ENCODE data around the gene MAPT.
A peak's percentile ranks its signal among the peaks of the same experiment; 100 is the strongest.
"Not testable (repeated sequence)": the region's sequence is repeated elsewhere in the genome, so short reads cannot be mapped to it uniquely, and the experiment has no call there.

The MAPT gene

DNA sequence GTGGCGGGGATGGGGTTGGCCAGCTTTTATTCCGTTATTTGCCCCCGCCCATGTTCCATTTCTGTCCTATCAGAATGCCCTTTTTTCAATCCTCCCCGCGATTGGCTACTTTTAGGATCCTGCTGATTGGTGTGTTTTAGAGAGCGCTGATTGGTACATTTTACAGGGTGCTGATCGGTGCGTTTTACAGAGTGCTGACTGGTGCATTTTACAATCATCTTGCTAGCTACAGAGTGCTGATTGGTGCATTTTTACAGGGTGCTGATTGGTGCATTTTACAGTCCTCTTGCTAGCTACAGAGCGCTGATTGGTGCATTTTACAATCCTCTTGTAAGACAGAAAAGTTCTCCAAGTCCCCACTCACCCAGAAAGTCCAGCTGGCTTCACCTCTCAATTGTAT is 32.2 kb upstream of the MAPT start:
- not testable (repeated sequence) for DNase-seq (ENCODE audit: low spot score)

DNA sequence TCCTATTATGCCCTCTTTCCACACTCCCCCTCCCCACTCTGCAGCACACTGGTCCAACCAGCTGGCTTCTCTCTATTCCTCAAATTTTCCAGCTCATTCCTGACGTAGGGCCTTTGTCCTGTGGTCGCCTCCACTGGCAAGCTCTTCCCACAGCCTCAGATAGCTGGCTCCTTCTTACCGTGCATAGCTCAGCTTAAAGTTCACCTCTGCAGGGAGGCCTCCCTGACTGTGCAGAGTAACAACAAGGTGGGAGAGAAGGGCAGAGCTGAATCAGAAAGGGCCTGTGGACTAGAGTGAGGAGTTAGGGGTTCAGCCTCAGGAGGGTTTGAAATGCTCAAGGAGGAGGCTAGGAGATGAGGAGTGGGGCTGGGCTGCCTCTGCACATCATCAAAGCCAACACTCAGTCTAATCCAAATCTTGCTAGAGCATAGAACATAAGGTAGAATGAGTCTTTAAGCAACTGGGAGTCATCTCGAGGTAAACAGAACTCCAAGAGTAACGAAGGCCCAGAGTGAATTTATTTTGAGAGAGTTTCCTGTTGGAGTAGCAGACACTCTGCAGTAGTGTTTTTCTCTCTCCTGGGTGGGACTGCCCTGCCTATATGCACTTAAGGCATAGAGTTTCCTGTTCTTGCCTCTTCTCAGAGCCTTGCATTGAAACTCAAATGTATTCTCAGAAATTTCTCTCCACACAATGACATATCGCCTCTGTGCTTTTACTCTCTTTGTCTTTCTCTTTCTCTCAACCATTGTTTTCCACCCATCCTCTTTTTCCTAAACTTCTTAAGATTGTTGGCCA is 30.3 kb upstream of the MAPT start:
- DNase-seq (ENCODE audit: low spot score) = no peak

DNA sequence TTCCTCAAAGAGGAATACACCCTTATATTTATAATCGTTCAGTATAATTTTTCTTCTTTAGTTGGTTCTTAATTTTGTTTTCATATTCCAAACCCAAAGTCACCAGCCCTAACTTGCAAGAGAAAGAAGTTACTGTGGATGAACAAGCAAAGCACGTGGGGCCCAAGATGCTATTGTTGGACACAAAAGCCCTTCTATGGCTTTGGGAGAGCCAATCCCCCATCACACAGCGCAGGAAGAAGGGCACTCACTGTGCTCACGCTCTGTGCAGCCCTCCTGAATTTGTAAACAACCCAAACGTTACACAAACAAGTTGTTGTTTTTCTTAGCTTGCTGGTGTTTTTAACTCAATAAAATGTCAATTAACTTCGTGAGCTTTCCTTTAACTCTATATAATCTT is 27.2 kb upstream of the MAPT start:
- no peak for DNase-seq (ENCODE audit: low spot score)

DNA sequence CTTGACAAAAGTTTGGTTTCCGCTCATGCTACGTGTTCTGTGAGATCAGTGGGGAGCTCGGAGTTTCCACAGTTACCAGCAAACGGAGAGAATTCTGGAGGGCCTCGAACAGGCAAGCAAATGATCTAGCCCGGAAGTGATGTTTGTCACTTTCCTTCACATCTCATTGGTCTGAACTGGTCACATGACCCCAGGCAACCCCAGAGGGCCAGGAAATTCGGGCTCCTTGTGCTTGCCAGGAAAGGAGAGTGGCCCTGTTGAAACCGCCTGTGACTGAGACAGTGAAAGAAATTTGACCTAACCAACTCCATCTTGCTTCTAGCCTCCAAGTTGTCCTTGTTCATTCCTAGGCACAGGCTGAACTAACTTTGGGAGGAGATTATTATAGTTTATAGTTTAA is 26.7 kb upstream of the MAPT start:
- DNase-seq (ENCODE audit: low spot score) = no peak

DNA sequence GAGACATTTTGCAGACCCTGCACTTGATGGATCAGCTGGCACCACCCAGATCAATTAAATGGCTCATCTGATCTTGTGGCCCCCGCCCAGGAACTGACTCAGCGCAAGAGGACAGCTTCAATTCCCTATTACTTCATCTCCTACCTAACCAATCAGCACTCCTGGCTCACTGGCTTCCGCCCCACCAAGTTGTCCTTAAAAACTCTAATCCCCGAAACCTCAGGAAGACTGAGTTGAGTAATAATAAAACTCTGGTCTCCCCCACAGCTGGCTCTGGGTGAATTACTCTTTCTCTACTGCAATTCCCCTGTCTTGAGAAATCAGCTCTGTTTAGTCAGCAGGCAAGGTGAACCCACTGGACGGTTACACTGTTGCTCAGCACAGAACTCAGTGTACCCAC is 26.1 kb upstream of the MAPT start:
- DNase-seq (ENCODE audit: low spot score) = no peak

DNA sequence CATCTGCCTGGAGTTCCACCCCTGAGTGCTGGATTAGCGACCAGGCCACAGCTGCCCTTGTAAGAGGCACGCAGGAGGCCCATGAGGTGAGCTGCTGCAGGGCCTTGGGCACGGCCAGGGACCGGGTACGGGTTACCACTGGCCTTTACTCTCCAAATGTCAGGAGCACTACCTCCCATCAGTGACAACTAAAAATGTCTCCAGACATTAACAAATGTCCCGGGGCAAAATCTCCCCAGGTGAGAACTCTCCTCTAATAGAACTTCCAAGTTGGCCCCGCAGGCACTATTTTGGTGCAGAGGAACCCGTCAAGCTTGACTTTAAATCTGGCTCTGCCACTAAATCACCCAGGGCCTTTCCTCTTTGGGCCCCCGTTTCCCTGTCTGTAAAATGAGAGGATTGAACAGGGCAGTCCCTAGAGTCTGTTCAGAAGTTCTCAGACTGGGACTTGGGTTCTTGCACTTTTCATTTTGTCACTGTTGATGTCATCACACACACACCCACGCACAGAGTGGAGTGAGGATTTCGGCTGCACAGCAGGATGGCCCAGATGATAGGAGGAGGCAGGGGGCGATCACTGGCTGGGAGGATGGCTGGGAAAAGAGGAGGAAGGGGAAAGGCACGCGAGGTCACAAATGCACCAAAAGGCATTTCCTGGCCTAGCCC is 24.5 kb upstream of the MAPT start:
- DNase-seq (ENCODE audit: low spot score) = no peak

DNA sequence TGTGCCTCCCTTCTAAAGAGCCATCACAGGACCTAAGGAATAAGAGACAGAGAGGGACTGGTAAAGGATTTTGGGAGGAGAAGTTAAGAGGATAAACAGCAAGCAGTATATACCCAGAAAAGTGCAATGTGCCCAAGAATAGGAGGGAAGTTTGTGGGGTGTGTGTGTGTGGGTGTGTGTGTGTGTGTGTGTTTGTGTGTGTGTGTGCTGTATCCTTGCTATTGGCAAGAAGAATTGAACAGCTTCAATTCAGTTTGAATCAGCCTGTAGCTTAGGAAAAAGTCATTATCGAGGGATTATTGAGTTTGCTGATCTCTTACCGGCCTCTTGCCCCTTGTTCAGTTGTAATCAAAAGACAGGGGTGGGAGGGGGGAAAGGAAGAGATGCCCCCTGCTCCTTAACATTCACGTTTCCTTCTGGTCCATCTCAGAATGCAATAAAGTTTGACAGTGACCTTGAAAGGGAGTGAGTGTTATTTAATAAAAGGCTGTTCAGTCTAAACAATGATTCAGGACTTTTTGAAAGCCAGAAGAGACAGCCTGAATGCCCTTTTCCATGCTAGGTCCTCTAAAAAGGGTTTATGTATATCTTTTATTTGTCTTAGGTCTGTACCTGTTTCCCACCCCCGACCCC is 23.9 kb upstream of the MAPT start:
- DNase-seq (ENCODE audit: low spot score) = no peak

DNA sequence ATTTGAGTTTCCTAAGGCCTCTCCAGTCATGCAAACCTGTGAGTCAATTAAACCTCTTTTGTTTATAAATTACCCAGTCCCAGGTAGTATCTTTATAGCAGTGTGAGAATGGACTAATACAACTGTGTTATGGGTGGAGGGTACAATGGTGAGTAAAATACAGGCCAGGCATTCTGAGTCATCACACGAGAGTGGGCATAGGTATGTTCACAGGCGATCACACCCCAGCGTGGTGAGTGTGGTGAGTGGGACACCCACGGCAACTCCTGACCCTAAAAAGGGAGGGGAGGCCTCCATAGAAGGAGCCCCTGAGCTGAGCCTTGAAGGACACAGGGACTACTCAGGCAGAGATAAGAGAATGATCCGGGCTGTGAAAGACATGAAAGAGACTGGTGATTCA is 22.6 kb upstream of the MAPT start:
- no peak for DNase-seq (ENCODE audit: low spot score)

DNA sequence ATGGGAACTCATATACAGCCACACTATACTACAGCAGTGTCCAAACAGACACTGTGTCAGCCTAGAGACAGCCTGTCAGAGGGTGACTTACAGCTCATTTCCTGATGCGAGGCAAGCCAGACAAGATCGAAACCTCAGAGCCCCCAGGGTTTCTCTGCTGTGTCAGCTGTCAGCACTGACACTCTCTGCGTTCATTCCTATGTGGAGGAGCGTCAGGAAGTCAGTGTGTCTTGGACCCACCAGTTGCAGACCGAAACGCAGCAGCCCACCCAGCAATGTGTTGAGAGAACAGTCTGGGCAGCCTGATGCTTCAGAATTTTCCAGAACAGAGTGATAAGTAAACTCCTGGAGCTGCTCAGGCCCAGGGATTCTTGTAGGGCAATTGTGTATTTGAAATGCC is 20.6 kb upstream of the MAPT start:
- DNase-seq (ENCODE audit: low spot score) = no peak

DNA sequence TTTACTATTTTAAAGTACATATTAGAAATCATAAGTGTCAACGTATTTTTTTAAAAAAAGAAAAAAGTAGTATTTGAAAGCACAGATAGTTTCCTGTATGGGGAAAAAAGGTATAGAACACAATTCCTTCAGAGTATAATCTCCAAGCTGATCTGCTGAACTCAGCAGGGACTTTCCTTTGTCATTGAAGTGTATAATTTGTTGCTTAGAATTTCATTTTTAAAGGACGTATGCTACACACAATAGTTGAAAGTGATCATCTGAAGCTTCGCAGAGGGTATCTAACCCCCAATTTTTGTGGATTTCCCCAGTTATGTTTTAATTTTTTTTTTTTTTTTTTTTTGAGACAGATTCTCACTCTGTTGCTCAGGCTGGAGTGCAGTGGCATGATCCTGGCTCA is 20.2 kb upstream of the MAPT start:
- DNase-seq (ENCODE audit: low spot score) = no peak

DNA sequence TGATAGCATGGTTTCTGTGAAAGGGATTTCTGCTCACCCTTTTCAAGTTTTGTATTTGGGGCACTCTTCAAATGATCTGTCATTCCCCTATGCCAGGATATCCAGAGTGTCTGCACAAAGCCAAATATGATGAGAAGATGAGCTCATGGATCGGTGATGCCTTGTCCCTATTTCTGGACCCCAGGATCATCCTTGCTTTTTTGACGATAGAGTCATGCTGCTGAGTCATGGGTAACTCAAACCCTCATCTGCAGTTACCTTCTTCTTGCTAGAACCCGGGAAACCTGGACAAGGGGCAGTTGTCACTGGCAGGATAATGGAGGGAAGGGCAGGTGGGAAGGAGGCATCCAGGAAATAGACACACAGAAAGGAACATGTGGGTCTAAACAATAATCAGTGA is 17.8 kb upstream of the MAPT start:
- DNase-seq (ENCODE audit: low spot score) = no peak

DNA sequence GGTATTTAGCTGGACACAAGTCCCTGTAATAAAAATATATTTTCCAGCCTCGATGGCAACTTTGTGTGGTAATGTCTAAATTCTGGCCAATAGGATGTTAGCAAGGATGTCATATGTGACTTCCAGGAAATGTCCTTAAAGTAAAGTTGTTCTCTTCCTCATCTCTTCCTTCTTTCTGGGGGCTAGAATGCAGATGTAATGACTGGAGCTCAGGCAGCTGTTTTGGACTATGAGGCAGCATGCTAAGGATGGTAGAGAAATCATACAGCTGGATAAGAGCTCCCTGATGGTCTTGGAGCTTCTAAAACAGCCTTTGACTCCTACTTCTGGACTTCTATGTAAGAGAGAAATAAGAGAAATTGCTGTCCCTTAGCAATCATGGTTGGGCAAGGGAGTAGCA is 16.9 kb upstream of the MAPT start:
- no peak for DNase-seq (ENCODE audit: low spot score)

DNA sequence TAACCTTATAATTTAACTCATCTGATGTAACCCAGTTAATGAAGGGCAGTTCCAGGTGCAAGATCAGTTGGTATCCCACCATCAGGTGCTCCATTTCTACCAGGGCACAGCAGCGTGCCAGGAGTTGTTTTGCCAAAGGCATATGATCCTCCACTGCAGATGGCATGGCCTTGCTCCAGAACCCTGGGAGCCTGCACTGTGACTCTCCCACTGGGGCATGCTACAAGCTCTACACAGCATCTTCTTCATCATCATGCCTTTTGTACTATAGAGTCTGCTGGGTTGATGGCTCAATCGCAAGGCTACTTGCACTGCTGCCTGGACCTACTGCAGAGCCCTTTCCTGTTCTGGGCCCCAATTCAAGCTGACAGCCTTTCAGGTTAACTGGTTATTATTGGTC is 11.3 kb upstream of the MAPT start:
- no peak for DNase-seq (ENCODE audit: low spot score)

DNA sequence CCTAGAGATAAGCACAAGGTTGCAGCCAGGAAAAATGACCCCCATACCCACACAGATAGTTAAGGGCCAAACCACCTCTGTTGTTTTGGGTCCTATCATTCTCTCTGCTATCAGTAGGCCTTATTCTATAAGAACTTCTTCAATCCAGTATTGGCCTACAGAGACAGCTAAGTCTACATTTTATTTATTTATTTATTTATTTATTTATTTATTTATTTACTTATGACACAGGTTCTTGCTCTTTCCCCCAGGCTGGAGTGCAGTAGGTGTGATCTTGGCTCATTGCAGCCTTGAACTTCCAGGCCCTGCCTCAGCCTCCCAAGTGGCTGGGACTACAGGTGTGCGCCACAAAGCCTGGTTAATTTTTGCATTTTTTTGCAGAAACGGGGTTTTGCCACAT is 7.5 kb upstream of the MAPT start:
- no peak for DNase-seq (ENCODE audit: low spot score)

DNA sequence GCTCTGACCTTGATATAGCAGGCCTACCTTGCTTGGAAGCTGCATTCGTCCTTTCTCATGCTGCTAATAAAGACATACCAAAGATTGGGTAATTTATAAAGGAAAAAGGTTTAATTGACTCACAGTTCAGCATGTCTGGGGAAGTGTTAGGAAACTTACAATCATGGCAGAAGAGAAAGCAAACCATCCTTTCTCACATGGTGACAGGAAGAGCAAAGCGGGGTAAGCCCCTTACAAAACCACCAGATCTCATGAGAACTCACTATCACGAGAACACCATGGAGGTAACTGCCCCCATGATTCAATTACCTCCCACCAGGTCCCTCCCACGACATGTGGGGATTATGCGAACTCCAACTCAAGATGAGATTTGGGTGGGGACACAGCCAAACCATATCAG is 6.0 kb upstream of the MAPT start:
- DNase-seq (ENCODE audit: low spot score) = no peak

DNA sequence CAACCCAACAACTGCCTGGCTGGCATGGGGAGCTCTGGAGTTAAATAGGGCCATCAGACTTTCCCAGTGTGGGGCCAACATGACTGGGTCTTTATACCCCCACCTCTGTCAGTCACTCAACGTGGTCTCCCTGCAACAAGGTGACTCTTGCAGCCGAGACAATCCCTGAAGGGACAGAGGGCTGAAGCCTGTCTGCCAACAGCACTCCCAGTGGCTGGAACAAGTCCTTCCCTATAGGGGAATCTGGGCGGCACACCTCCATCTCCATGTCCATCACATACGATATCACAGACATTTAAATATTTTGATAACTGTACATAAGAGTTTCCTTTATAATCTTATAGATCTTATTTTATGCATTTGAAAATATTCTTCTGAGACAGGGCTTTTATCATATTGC is 4.8 kb upstream of the MAPT start:
- DNase-seq (ENCODE audit: low spot score) = no peak

DNA sequence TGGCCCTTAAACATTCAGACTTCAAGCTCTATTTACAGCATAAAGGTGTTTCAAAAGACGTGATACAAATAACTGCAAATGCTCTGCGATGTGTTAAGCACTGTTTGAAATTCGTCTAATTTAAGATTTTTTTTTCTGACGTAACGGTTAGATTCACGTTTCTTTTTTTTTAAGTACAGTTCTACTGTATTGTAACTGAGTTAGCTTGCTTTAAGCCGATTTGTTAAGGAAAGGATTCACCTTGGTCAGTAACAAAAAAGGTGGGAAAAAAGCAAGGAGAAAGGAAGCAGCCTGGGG is 681 bp upstream of the MAPT start:
- no peak for DNase-seq (ENCODE audit: low spot score)

DNA sequence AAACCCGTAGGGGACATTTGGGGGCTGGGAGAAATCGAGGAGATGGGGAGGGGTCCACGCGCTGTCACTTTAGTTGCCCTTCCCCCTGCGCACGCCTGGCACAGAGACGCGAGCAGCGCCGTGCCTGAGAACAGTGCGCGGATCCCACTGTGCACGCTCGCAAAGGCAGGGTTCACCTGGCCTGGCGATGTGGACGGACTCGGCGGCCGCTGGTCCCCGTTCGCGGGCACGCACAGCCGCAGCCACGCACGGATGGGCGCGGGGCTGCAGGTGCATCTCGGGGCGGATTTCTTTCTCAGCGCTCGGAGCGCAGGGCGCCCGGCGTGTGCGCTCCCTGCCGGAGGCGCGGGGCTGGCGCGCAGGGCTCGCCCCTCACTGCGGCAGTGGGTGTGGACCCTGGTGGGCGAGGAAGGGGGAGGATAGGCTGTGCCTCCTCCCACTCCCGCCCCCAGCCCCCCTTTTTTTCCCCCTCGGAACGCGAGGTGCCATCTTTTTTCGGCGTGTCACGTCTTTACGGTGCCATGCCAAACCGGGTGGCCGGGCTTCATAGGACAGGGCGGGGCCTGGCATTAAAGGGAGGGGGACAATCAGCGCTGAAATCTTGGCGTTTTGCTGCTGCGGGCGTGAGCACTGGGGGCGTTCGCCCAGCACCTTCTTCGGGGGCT is 1.1 kb downstream of the MAPT start:
- DNase-seq (ENCODE audit: low spot score) = peak; percentile 41

DNA sequence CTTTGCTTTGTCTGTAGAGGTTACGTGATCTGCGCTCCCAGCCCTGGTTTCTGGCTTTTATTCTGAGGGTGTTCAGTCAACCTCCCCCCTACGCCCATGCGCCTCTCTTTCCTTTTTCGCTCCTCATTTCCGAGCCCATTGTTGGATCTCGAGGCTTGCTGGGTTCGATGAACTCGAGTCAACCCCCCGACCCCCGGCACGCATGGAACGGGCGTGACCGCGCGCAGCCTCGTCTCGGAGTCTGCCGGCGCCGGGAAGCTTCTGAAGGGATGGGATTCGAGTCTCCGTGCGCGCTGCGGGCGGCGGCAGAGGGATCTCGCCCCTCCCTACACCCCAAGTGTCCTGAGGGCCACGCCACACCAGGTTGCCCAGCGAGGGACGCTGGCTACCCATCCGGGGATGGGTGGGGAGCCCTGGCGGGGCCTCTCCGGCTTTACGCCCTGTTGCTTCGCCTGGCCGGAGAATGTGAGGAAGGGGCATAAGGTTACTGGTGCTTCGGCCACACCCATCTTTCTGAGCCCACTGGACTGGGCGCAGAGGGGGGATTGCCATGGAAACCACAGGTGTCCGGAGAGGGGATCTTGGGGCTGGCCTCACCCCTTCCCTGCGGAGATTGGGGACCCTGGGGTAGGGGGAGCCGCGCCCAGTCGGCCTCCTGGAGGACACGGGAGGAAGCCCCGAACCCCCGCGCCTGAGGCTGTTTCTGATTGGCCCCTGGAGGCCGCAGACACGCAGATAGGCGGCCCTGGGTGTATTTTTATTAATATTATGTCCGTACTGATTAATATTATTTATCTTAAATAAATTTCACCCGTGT is 1.8 kb downstream of the MAPT start:
- no peak for DNase-seq (ENCODE audit: low spot score)

DNA sequence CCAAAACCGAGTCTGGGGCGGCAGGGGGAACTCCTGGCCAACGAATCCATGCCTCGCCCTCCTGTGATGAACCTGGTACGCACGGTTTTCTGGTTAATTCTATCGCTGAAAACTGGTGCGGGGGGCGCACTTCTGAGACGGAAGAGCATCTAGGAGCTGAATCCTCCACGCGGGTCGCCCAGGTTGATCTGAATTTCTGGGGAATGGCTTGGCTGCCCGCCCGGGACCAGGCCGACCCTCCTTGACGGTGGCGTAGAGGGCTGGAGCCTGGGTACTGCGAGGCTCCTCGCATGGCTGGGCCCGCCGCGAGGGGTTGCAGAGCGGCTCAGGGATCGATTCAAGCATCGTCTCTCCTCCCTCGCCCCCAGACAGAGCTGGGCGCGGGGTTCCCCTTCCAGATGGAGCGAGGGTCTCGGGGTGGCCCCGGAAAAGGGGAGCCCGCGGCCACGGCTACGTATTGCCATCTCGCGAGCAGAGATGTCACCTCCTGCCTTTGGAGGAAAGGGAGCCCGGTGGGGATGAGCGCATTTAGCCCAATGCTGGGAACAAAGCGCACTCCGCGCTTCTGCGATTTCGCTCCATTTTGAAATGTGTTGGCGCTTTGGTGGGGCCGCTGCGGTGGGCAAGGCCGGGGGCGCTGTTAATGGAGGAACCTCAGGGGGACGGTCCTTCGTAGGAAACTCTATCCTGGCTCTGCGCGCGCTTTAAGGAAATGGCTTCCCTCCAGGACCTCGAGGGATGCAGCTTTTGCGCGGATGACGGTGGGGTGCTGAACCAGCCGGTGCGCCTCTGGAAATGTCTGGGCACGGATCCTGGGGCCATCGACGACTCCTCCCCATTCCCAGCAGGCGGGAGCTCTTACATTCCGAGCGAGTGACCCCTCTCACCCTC is 2.7 kb downstream of the MAPT start:
- DNase-seq (ENCODE audit: low spot score) = no peak

DNA sequence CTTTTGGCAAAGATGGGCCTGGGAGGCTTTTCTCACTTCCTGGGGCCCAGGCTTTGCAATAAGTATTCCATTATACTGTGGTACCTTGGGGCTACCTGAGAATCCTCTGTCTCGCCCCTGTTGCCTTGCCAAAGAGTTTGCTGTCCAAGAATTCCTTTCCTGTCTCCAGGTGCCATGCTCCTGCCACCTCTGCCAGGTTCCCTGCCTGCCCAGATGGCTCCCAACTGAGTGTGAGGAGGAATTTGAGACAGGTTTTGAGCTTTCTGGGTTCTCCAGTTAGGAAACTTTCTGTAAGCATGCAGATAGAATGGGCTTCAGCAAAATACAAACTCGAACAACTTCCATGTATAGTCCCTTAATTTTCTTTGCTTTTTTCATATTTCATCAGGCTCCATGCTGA is 5.8 kb downstream of the MAPT start:
- no peak for DNase-seq (ENCODE audit: low spot score)
